ENCODE measurements around the gene TTC34.

Gene TTC34

GRCh38 chr1:2784854-2785630, 16.5 kb downstream of the TTC34 start:
- Histone ChIP-seq H3K4me2 (ENCODE audit: low read length) (no peak overlapping the region), H3F3A (ENCODE audit: insufficient read depth, low read length) (no peaks in the 10 kb centered on the region), H2AFZ (ENCODE audit: low read length) (no peak overlapping the region), H3K36me3 (ENCODE audit: insufficient read depth, low read length) (no peaks in the 10 kb centered on the region), H3K27ac (ENCODE audit: low read depth, low read length, poor library complexity, severe bottlenecking) (no peak overlapping the region), H3K4me3 (ENCODE audit: low read depth, low read length, poor library complexity, severe bottlenecking) (no peak overlapping the region), H3K79me2 (ENCODE audit: insufficient read depth, low read length) (no peaks in the 10 kb centered on the region), H3K9ac (ENCODE audit: low read length) (no peak overlapping the region), H3K9me2 (ENCODE audit: low read depth, low read length) (no peaks in the 10 kb centered on the region), H4K20me1 (ENCODE audit: insufficient read depth, low read length) (no peaks in the 10 kb centered on the region), H3K9me3 (ENCODE audit: low read length) (peaks cover 5% of the 10 kb centered on the region; the same call in 1 of the 2 replicates), H3K27me3 (ENCODE audit: insufficient read depth, low read length) (no peaks in the 10 kb centered on the region; the same call in 1 of the 2 replicates), H3K4me1 (ENCODE audit: insufficient read depth, low read length, severe bottlenecking) (no peaks in the 10 kb centered on the region)
- TF ChIP-seq EZH2 (IDR thresholded peaks at IDR 0.05; ENCODE audit: borderline replicate concordance, low read length) (no peak), CTCF (IDR thresholded peaks at IDR 0.05; ENCODE audit: low read length) (no peak)

GRCh38 chr1:2783435-2784397, 17.8 kb downstream of the TTC34 start:
- Histone ChIP-seq H3K4me2 (ENCODE audit: low read length) (no peak overlapping the region), H3K27me3 (ENCODE audit: insufficient read depth, low read length) (no peaks in the 10 kb centered on the region; the same call in 1 of the 2 replicates), H2AFZ (ENCODE audit: low read length) (no peak overlapping the region), H3K79me2 (ENCODE audit: insufficient read depth, low read length) (no peaks in the 10 kb centered on the region), H3K9me2 (ENCODE audit: low read depth, low read length) (no peaks in the 10 kb centered on the region), H3K36me3 (ENCODE audit: insufficient read depth, low read length) (no peaks in the 10 kb centered on the region), H3K4me1 (ENCODE audit: insufficient read depth, low read length, severe bottlenecking) (no peaks in the 10 kb centered on the region), H3K9me3 (ENCODE audit: low read length) (peaks cover 6% of the 10 kb centered on the region; the same call in 1 of the 2 replicates), H3F3A (ENCODE audit: insufficient read depth, low read length) (no peaks in the 10 kb centered on the region), H4K20me1 (ENCODE audit: insufficient read depth, low read length) (no peaks in the 10 kb centered on the region), H3K4me3 (ENCODE audit: low read depth, low read length, poor library complexity, severe bottlenecking) (no peak overlapping the region), H3K9ac (ENCODE audit: low read length) (no peak overlapping the region), H3K27ac (ENCODE audit: low read depth, low read length, poor library complexity, severe bottlenecking) (no peak overlapping the region)
- no peak for TF ChIP-seq EZH2 (IDR thresholded peaks at IDR 0.05; ENCODE audit: borderline replicate concordance, low read length)
- TF ChIP-seq CTCF (IDR thresholded peaks at IDR 0.05; ENCODE audit: low read length), result no peak

GRCh38 chr1:2783069-2783434, 18.4 kb downstream of the TTC34 start:
- no peak overlapping the region for H3K4me2 ChIP-seq (ENCODE audit: low read length)
- H3K9me2 ChIP-seq (ENCODE audit: low read depth, low read length), result no peaks in the 10 kb centered on the region
- no peaks in the 10 kb centered on the region for H3K4me1 ChIP-seq (ENCODE audit: insufficient read depth, low read length, severe bottlenecking)
- H3K27me3 ChIP-seq (ENCODE audit: insufficient read depth, low read length), result no peaks in the 10 kb centered on the region; the same call in 1 of the 2 replicates
- H3K79me2 ChIP-seq (ENCODE audit: insufficient read depth, low read length), result no peaks in the 10 kb centered on the region
- TF ChIP-seq CTCF (IDR thresholded peaks at IDR 0.05; ENCODE audit: low read length), result no peak
- no peak for TF ChIP-seq EZH2 (IDR thresholded peaks at IDR 0.05; ENCODE audit: borderline replicate concordance, low read length)
- H2AFZ ChIP-seq (ENCODE audit: low read length), result no peak overlapping the region
- peaks cover 6% of the 10 kb centered on the region; the same call in 1 of the 2 replicates for H3K9me3 ChIP-seq (ENCODE audit: low read length)
- H3F3A ChIP-seq (ENCODE audit: insufficient read depth, low read length), result no peaks in the 10 kb centered on the region
- no peak overlapping the region for H3K4me3 ChIP-seq (ENCODE audit: low read depth, low read length, poor library complexity, severe bottlenecking)
- H3K9ac ChIP-seq (ENCODE audit: low read length), result no peak overlapping the region
- no peak overlapping the region for H3K27ac ChIP-seq (ENCODE audit: low read depth, low read length, poor library complexity, severe bottlenecking)
- H3K36me3 ChIP-seq (ENCODE audit: insufficient read depth, low read length), result no peaks in the 10 kb centered on the region
- H4K20me1 ChIP-seq (ENCODE audit: insufficient read depth, low read length), result no peaks in the 10 kb centered on the region
